IPS DF 6.9 (cell line): Measurements from ENCODE around the gene HENMT1.
"Not testable (repeated sequence)": the region's sequence is repeated elsewhere in the genome, so short reads cannot be mapped to it uniquely, and the experiment has no call there.

Experiments used
- DNase-seq: peaks from one replicate; pipeline ENCODE4 v3.0.0-alpha.2; 2013; ENCODE audit warnings: low read depth, low spot score
- H3K27ac ChIP-seq: one replicate; pipeline ENCODE4 v1.5.1; 2013; ENCODE audit warnings: low read length, control low read depth
- H3K27me3 ChIP-seq: 2 replicates; pipeline ENCODE4 v1.6.1; 2013; ENCODE audit warnings: mild to moderate bottlenecking, low read length; ENCODE audit not compliant: control insufficient read depth, insufficient read depth
- H3K36me3 ChIP-seq: 2 replicates; pipeline ENCODE4 v1.6.1; 2013; ENCODE audit warnings: low read length; ENCODE audit not compliant: control insufficient read depth, insufficient read depth
- H3K4me1 ChIP-seq: 2 replicates; pipeline ENCODE4 v1.6.1; 2013; ENCODE audit warnings: low read length; ENCODE audit not compliant: control insufficient read depth, insufficient read depth
- H3K4me3 ChIP-seq: 2 replicates; pipeline ENCODE4 v1.5.1; 2013; ENCODE audit warnings: mild to moderate bottlenecking, low read length
- H3K9me3 ChIP-seq: 2 replicates; pipeline ENCODE4 v1.6.1; 2013; ENCODE audit warnings: low read length, inconsistent platforms; ENCODE audit not compliant: control insufficient read depth, insufficient read depth
- WGBS: extraction: QIAGEN DNeasy Blood & Tissue Kit; methylation state at CpG from one replicate; pipeline ENCODE4 v1.1.7; 2013; ENCODE audit warnings: mixed read lengths, missing lambda C conversion rate; ENCODE audit not compliant: insufficient read length, insufficient coverage; 5-methylcytosine and 5-hydroxymethylcytosine counted together

The HENMT1 gene

DNA sequence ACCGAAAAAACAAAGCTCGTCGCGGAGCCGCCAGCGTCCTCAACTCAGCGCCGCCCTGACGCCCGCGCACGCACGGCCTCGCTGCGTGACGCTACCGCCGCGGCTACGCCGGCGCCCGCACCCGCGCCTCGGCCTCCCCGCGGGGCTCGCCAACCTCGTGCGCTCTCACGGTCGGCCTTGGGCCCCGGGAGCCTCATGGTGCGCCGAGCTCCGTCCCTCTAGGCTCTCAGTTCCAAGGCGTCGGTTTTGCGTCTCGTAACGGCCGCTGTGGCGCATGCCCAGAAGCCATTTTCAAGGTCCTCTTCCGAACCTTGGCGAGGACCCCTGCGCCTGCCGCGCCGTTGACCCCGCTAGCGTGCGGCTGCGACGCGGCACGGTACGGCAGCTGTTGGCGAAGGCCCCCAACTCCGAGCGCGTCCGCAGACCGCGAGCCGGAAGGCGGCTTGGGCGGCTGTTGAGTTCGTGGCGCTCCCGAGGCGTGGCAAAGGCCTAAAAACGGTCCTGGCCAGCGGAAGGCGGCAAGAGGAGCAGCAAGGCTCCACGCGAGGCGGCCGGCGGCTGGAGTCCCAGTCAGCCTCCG lies at the start of gene HENMT1:
HENMT1 (minus strand) TSS at position 64 of the 580 bp plus-strand sequence. CDS start 1,209 bp downstream, outside the sequence.
- Histone ChIP-seq H3K9me3 (no peaks in the 10 kb centered on the region), H3K4me3 (peak within 1 kb of the TSS; percentile 49), H3K36me3 (no peaks in the 10 kb centered on the region), H3K27ac (no peak within 1 kb of the TSS), H3K27me3 (no peaks in the 10 kb centered on the region; the same call in 1 of the 2 replicates), H3K4me1 (peaks cover 1% of the 10 kb centered on the region; the same call in 1 of the 2 replicates)
- peak; percentile 29 for DNase-seq
- no CpG with 5 or more reads among the region's 81 CpGs for WGBS

DNA sequence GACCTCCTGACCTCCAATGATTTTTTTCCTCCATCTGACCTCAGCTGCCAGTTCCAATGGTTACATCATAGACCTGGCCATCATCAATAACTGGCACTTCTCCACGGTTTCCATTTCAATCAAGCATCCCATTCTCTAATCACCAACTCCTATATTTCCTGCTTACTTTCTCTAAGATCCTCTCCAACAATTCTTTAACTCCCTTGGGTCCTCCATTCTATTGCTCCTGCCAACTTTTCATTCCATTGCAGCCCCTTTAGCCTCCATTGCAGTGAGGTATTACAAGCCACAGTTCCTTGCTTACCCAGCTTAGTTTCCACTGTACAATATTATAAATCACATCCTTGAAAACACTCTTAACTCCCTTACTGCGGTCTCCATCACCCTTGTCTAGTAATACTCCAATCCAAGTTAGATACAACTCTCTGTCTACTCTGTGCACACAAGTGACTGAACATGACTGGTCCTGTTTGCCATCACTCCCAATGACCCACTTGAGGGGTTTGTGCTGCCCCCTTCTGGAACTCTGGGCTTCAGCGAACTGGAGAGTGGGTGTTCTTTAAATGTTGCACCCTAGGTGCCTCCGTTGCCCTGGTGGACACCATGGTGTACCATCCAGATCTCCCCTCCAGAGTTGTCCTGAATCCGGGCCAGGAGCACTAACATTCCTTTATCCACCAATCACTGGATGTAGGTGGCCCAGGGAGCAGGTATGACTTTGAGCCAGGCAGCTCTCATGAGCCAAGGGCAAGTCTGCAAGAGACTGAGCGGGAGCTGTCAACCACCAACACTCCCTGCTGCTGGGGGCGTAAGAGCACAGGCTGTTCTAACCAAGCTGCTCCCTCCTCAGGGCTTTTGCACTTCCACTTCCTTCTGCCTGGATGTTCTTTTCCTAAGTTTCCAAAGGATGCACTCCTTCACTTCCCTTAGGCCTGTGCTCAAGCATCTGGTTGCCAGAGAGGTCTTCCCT lies 48.1 kb upstream of the HENMT1 start:
- H3K27me3 ChIP-seq = no peaks in the 10 kb centered on the region
- WGBS = no CpG with 5 or more reads among the region's 7 CpGs
- H3K9me3 ChIP-seq = no peaks in the 10 kb centered on the region
- H3K27ac ChIP-seq = no peak overlapping the region
- H3K4me1 ChIP-seq = peaks cover 2% of the 10 kb centered on the region; the same call in 1 of the 2 replicates
- no peaks in the 10 kb centered on the region for H3K36me3 ChIP-seq
- H3K4me3 ChIP-seq = no peak overlapping the region
- DNase-seq = no peak

DNA sequence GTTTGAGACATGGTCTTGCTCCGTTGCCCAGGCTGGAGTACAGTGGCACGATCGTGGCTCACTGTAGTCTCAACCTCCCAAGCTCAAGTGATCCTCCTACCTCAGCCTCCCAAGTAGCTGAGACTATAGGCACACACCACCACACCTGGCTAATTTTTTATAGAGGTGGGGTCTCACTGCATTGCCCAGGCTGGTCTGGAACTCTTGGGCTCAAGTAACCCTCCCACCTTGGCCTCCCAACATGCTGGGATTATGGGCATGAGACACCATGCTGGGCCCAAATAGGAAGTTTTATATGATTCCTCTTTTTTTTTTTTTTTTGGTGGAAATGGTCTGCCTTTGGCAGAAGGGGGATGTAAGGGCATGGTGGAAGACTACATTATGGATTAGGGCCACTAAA lies 45.8 kb upstream of the HENMT1 start:
- Histone ChIP-seq H3K9me3 (no peaks in the 10 kb centered on the region), H3K27me3 (no peaks in the 10 kb centered on the region), H3K27ac (no peak overlapping the region), H3K36me3 (peaks cover 2% of the 10 kb centered on the region; the same call in 1 of the 2 replicates), H3K4me3 (no peak overlapping the region), H3K4me1 (no peaks in the 10 kb centered on the region)
- no peak for DNase-seq
- no CpG with 5 or more reads among the region's 3 CpGs for WGBS

DNA sequence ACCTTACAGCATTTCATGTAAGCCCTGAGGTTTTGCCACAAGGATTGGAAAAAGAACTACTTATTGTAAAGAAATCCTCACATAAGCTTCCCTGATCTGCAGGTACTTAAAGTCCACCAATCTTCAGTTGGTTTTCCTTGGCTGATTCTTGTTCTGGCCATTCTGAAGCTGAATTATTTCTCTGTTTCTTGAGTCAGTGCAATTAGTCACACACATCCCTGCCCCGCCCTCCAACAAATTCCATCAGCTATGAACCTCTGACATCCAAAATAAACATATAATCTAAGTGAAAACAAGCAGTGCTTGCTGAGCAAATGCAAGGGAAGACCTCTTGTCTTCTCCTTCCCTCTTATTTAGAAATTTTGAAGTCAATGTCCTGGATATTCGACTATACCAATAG lies 43.6 kb upstream of the HENMT1 start:
- WGBS = no CpG with 5 or more reads among the region's 2 CpGs
- Histone ChIP-seq H3K36me3 (peaks cover 10% of the 10 kb centered on the region; the same call in 1 of the 2 replicates), H3K27me3 (no peaks in the 10 kb centered on the region), H3K27ac (no peak overlapping the region), H3K9me3 (no peaks in the 10 kb centered on the region), H3K4me1 (no peaks in the 10 kb centered on the region), H3K4me3 (no peak overlapping the region)
- no peak for DNase-seq

DNA sequence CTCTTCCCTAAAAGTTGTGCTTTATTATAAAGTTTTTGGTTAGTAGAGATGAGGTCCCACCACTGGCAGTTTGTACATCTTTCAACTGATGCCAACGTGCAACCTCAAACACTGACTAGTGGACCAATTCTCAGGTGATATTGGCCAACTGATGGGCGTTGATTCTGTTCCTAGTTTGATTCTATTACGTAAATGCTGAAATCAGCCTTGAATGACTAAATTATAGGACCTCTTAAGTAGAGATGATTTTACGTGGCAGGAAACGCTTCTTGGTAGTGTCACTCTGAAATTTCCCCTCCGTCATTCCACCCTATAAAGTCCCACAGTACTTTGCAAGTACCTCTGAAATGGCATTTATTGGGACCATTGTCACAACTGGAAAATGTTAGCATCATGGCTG lies 43.0 kb upstream of the HENMT1 start:
- no peak for DNase-seq
- Histone ChIP-seq H3K27me3 (no peaks in the 10 kb centered on the region), H3K27ac (no peak overlapping the region), H3K4me3 (no peak overlapping the region), H3K4me1 (no peaks in the 10 kb centered on the region), H3K9me3 (no peaks in the 10 kb centered on the region), H3K36me3 (peaks cover 10% of the 10 kb centered on the region; the same call in 1 of the 2 replicates)
- whole genome bisulfite sequencing = no CpG with 5 or more reads among the region's 6 CpGs

DNA sequence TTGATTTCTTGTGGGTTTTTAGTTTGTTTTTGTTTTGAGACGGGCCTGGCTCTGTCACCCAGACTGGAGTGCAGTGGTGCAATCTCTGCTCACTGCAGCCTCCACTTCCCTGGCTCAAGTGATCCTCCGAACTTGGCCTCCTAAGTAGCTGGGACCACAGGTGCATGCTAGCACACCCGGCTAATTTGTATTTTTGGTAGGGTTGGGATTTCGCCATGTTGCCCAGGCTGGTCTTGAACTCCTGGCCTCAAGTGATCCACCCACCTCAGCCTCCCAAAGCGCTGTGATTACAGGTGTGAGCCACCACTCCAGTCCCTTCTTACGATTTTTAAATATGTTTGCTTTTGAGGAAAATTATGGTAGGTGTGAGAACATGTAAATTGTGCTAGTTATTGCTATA lies 41.2 kb upstream of the HENMT1 start:
- DNase-seq, H3K4me3 ChIP-seq, H3K27ac ChIP-seq, H3K9me3 ChIP-seq, H3K4me1 ChIP-seq, H3K27me3 ChIP-seq: not testable (repeated sequence)
- peaks cover 15% of the 10 kb centered on the region; the same call in 1 of the 2 replicates for H3K36me3 ChIP-seq
- WGBS = no CpG with 5 or more reads among the region's 6 CpGs

DNA sequence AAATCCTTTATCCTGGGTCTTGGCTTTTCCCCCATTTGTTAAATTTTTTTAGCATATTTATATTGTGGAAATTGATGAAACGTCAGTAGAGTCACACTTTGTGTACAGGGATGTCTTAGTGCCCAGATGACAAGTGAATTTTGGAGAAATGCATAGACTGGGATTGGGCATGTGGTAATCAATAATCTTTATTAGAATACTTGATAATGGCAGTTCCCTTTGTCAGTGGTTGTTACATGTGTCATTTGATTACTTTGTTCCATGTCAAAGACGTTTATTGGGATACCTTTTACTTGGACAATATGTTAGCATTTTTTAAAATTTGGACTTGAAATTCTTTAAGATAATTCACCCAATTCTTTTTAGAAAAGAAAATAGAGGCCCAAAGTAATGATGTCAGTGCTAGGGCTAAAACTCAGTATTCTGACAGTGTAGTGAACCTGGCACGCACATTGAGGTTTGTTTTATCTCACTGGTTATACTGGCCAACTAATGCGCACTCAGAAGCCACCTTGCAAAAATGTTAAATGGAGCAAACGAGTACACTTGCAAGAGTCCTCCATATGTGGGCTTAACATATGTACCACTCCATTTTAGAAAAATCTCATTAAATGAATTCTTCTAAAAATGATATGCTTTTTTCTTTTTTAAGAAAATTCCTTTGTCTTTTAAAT lies 40.4 kb upstream of the HENMT1 start:
- no peak for DNase-seq
- Histone ChIP-seq H3K4me1 (no peaks in the 10 kb centered on the region), H3K27ac (no peak overlapping the region), H3K4me3 (no peak overlapping the region), H3K36me3 (peaks cover 19% of the 10 kb centered on the region; the same call in 1 of the 2 replicates), H3K27me3 (no peaks in the 10 kb centered on the region), H3K9me3 (no peaks in the 10 kb centered on the region)
- WGBS = no CpG with 5 or more reads among the region's 5 CpGs

DNA sequence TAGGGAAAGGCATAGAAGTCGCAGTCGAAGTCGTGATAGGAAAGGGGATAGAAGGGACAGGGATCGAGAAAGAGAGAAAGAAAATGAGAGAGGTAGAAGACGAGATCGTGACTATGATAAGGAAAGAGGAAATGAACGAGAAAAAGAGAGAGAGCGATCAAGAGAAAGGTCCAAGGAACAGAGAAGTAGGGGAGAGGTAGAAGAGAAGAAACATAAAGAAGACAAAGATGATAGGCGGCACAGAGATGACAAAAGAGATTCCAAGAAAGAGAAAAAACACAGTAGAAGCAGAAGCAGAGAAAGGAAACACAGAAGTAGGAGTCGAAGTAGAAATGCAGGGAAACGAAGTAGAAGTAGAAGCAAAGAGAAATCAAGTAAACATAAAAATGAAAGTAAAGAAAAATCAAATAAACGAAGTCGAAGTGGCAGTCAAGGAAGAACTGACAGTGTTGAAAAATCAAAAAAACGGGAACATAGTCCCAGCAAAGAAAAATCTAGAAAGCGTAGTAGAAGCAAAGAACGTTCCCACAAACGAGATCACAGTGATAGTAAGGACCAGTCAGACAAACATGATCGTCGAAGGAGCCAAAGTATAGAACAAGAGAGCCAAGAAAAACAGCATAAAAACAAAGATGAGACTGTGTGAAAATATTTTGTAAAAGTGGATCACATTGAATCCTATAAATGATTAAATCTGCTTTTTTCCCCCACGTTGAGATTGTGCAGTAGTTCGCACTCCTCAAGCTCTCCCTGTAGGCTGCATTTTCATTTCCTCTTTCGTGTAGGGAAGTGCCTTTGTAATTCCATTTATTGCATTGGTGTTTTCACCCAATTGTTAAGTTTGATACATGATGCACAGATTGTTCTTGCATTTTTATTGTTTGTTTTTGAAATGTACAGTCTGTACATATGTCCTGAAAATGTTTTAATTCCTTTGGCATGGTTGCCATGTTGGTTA lies 38.8 kb upstream of the HENMT1 start:
- H3K4me1 ChIP-seq = no peaks in the 10 kb centered on the region
- DNase-seq = no peak
- H3K9me3 ChIP-seq = no peaks in the 10 kb centered on the region
- no peaks in the 10 kb centered on the region for H3K27me3 ChIP-seq
- WGBS = 100% methylated on average over 8 of the region's 22 CpGs
- H3K27ac ChIP-seq = no peak overlapping the region
- H3K4me3 ChIP-seq = no peak overlapping the region
- H3K36me3 ChIP-seq = peaks cover 19% of the 10 kb centered on the region; the same call in 1 of the 2 replicates

DNA sequence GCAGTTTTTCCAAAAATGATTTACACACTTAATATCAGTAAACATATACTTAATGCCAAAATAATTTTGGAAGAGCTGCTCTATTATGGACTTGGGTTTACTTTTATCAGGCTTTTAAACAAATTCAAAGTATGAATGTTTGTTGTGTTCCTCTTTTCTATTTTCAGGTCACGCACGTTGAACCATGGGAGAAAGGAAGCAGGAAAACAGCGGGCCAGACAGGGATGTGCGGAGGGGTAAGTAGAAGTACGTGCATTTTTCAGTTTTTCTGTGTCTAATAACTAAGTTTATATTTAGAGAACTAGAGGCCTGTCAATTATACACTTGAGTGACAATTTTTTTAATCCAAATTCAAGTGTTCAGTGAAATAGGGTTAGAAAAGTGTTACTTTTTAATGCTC lies 34.6 kb upstream of the HENMT1 start:
- no peaks in the 10 kb centered on the region for H3K4me1 ChIP-seq
- H3K36me3 ChIP-seq = peaks cover 16% of the 10 kb centered on the region; the same call in 1 of the 2 replicates
- no peaks in the 10 kb centered on the region for H3K9me3 ChIP-seq
- no peak overlapping the region for H3K4me3 ChIP-seq
- no peak for DNase-seq
- no CpG with 5 or more reads among the region's 5 CpGs for WGBS
- no peak overlapping the region for H3K27ac ChIP-seq
- no peaks in the 10 kb centered on the region for H3K27me3 ChIP-seq
